ENCODE data around the gene PARVB.

PARVB gene

DNA sequence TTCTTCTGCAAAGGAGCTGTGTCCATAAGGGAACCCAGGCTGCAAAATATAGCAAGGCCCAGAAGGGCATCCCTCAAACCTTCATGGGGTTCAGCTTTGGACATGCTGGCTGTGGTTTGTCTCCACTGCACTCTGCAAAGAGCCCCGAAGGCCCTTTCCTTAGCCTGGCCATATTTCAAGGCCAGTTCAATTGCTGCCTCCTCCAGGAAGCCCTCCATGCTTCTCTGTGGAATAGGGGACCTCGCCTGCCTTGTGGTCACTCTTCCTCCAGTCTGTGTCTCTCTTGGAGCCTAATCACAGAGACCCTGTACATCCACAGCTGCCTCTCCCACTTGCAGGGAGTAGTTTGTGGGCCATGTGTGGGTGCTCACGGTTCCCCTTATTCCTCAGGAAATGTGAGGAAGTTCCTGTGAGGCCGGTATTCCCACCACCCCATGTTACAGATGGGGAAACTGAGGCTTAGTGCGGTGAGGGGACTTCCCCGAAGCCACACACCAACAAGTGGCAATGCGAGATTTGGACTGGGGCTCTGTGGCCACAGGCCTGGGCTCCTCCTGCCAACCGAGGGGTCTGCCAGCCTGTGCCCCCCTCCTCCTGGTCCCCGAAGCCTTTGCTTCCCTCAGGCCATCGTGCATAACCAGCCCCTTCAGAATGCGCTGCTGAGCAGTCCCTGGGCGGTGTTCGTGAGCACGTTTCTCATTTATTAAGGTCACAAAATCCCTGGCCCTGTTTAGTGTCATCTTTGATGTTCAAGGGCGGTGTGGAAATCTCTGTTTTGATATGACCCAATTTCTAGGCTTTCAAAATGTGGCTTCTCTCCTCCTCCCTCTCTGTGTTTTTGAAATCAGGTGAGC lies 65.8 kb downstream of the PARVB start:
- DNase-seq (ENCODE audit: low read depth), result no peak

DNA sequence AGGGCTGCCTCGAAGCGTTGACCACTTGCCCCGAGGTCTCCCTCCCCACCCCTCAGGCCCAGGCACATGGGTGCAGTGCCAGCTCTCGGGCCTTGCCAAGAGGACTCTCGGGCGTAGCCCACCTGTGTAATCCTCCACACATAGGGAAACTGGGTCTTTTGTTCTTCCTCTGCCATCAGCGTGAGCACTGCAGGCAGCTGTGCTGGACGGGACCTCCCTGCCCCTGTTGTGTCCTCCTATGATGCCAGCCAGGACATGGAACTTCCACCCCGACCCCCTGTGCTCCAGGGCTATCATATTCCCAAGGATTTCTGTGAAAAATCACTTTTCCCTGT lies 66.4 kb downstream of the PARVB start:
- no peak for DNase-seq (ENCODE audit: low read depth)

- DNase-seq (ENCODE audit: low read depth), result no peak
Observed at GRCh38 chr22:44091021-44091721, 67.1 kb downstream of the PARVB start.

DNA sequence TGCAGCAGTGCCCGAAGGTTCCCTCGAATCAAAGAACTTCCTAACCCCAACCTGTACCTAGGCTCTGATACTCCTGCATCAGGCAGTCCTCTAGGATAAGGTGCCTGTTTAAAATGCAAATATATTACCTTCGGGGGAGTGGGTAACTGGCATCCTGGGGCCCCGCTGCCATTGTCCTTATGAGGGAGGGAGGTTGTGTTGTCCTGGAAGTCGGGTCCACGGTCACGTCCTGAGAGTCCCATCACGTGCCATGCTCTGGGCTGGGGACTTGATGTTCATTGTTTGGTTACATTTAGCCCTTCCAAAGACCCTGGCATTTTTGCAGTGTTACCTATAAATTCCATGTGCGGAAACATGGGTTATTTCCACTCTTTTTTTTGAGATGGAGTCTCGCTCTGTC lies 67.6 kb downstream of the PARVB start:
- DNase-seq (ENCODE audit: low read depth), result no peak

- no peak for DNase-seq (ENCODE audit: low read depth)
Observed at GRCh38 chr22:44092636-44093220, 68.6 kb downstream of the PARVB start.

DNA sequence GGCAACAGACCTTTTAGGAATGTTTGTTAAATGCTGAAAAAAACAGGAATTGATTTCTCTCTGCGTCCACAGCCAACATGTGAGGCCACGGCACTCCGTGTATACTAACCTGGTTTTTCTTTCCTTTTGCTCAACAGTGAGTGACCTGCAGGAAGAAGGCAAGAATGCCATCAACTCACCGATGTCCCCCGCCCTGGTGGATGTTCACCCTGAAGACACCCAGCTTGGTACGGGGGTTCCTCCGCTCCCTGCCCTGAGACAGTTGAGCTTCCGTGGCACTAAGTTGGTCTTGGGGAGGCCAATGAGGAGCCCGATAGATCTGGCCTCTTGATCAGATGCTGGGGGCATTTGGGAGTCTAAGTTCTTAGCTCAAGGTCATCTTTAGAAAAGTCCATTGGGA lies 69.7 kb downstream of the PARVB start:
- DNase-seq (ENCODE audit: low read depth), result no peak

- no peak for DNase-seq (ENCODE audit: low read depth)
Observed at GRCh38 chr22:44094751-44095302, 70.7 kb downstream of the PARVB start.

GRCh38 chr22:44096736-44097135 lies 72.6 kb downstream of the PARVB start:
- DNase-seq (ENCODE audit: low read depth), result no peak

- DNase-seq (ENCODE audit: low read depth), result no peak
Observed at GRCh38 chr22:44097263-44098020, 73.3 kb downstream of the PARVB start.

GRCh38 chr22:44098021-44098739 lies 74.1 kb downstream of the PARVB start:
- DNase-seq (ENCODE audit: low read depth), result no peak

GRCh38 chr22:44098966-44099530 lies 74.9 kb downstream of the PARVB start:
- DNase-seq (ENCODE audit: low read depth), result no peak

DNA sequence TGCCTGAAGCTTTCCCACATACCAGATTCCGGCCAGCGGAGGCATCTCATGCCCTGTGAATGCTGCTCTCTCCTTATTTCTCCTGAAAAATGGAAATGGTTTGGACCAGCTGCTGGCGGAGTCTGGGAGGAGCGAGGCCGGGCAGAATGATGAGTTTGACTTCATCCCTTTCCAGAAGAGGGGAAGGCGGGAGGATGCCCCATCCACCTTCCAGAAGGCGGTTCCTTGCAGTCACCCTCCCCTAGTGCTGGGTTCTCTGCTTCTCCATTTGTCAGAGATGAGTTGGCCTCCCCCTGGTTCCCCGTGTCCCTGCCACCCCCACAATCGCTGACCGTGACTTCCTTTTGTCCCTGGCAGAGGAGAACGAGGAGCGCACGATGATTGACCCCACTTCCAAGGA lies 75.6 kb downstream of the PARVB start:
- no peak for DNase-seq (ENCODE audit: low read depth)

DNA sequence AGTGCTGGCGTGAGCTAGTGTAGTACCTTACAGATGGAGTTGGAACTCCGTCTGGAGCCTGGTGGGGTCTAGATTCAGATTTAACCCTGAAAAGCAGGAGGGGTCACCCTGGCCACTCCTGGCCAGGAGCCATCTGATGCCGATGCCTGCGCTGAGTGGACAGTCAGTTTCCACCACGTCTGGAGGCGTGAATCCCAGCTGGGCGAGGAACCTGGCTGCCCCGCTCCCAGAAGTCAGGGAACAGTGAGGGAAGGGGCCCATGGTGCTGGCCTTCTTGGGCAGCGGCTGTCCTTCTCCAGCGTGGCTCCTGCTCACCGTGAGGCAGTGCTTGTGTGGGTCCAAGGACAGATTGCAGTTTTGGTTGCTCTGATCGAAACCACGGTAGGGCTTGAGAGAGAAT lies 76.3 kb downstream of the PARVB start:
- DNase-seq (ENCODE audit: low read depth), result no peak

DNA sequence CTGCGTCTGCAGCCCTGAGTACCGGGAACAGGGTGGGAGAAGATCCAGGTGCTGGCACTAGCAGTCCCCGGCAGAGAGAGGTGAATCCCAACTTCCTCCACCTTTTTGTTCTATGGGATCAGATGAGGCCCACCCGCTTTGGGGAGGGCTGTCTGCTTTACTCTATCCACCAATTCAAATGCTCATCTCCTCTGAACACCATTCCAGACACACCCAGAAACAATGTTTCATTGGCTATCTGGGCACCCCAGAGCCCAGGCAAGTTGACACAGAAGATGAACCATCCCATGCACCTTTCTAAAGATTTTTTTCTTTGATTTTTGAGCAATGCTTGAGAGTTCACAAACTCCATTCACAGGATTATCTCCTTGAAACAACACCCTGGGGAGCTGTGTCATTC lies 78.0 kb downstream of the PARVB start:
- DNase-seq (ENCODE audit: low read depth), result no peak

DNA sequence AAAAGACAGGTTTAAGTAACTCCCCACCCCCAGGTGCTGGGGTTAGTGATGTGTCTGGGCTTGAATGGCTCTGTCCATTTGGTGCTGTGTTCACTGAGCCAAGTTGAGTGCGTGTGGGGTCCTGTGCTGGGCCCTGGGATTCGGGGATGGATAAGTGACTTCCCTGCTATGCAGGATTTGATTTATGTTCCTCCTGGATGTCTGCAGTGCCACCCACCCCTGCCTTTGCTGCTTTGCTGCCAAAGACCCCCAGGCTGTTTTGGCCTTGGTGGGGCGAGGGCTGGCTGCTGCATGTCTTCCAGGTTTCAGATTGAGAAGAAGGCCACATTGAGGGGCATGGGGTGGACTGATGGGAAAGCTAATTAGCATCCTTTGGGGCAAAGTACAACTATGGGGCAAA lies 78.8 kb downstream of the PARVB start:
- no peak for DNase-seq (ENCODE audit: low read depth)

- DNase-seq (ENCODE audit: low read depth), result no peak
Observed at GRCh38 chr22:44103735-44104480, 79.8 kb downstream of the PARVB start.

- DNase-seq (ENCODE audit: low read depth), result no peak
Observed at GRCh38 chr22:44107340-44107739, 83.2 kb downstream of the PARVB start.

DNA sequence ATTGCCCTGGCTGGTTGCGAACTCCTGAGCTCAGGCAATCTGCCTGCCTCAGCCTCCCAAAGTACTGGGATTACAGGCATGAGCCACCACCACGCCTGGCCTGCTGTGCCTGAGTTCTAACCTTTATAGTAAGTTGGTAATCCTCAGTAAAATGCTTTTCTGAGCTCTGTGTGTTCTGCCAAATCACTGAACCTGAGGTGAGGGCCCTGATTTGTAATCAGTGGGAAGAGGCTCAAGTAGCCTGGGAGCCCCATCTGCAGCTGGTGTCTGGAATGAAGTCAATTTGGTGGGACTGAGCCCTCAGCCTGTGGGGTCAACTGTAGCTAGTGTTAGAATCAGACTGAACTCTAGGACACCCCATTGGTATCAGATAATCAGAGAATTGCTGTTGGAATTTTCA lies 84.0 kb downstream of the PARVB start:
- DNase-seq (ENCODE audit: low read depth), result no peak

- DNase-seq (ENCODE audit: low read depth), result no peak
Observed at GRCh38 chr22:44108806-44109385, 84.8 kb downstream of the PARVB start.

GRCh38 chr22:44109416-44109815 lies 85.3 kb downstream of the PARVB start:
- no peak for DNase-seq (ENCODE audit: low read depth)
